HUES48 (cell line): Measurements from ENCODE around the gene OSBPL5.

Source experiments
- H3K27ac ChIP-seq: one replicate; pipeline ENCODE4 v1.7.0; 2013; ENCODE audit warnings: low read depth, low read length, inconsistent platforms
- H3K27me3 ChIP-seq: 2 replicates; pipeline ENCODE4 v1.6.1; 2013; ENCODE audit warnings: mild to moderate bottlenecking, low read length; ENCODE audit not compliant: control insufficient read depth, insufficient read depth
- H3K36me3 ChIP-seq: 2 replicates; pipeline ENCODE4 v1.6.1; 2013; ENCODE audit warnings: low read length; ENCODE audit not compliant: control insufficient read depth, insufficient read depth
- H3K4me1 ChIP-seq: 2 replicates; pipeline ENCODE4 v1.6.1; 2013; ENCODE audit warnings: mild to moderate bottlenecking, low read length; ENCODE audit not compliant: control insufficient read depth, insufficient read depth
- H3K4me3 ChIP-seq: 2 replicates; pipeline ENCODE4 v1.5.1; 2013; ENCODE audit warnings: mild to moderate bottlenecking, low read depth, low read length
- H3K9ac ChIP-seq: 2 replicates; pipeline ENCODE4 v1.6.1; 2013; ENCODE audit warnings: mild to moderate bottlenecking, low read depth, low read length, moderate library complexity
- H3K9me3 ChIP-seq: 2 replicates; pipeline ENCODE4 v1.6.1; 2013; ENCODE audit warnings: low read length; ENCODE audit not compliant: control insufficient read depth, insufficient read depth

OSBPL5 gene

DNA sequence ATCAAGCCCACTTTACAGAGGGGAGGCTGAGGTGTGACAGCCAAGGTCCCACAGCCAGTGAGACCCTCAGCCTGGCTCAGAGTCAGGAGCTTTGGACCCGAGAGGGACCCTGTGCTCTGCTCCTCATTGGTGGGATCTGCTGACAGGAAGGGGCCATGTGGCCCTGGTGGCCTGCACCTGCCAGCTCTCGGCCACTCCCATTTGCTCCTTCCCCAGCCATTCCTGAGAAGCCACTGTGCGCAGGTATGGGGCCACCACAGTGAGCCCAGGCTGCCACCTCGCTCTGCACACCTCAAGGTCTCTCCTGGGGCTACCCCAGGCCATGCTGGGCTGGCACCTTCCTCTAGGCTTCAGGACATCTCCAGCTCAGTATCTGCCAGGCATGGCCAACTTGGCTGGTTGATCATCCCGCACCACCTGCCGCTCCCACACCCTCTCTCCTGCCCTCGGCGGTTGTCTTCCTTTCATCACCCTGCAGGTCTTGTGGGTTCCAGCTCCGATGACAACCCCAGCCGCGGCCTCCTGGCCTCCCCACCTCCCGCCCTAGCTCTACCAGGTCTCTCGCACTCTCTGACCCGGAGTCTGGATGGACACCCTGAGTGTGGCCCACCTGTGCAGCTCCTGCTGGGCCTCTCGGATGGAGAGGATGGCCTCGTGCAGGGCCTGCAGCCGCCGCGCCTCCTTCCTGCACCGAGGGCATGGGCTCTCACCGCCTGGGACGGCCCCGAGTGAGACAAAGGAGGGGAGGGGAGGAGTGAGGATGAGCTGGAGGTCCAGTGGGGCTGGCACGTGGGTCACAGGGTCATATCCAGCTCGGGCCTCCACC lies 75.7 kb downstream of the OSBPL5 start:
- no peaks in the 10 kb centered on the region for H3K36me3 ChIP-seq
- H3K27me3 ChIP-seq, result no peaks in the 10 kb centered on the region
- no peak overlapping the region for H3K27ac ChIP-seq

DNA sequence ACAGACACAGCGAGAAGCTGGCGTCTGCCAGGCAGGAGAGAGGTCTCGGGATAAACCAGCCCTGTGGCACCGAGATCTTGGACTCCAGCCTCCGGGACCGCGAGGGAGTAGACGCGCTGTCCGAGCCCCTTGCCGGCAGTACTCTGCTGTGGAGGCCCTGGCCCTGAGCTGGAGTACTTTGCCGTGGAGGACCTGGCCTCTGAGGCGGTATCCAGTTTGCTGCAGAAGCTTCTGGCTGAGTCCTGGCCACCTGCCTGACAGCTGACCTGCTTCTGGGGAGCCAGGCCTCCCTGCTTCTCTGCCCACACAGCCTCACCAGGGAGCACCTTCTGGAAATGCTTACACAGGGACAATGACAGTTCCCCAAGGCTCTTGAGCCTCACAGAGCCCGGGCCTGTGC lies 76.3 kb downstream of the OSBPL5 start:
- Histone ChIP-seq H3K36me3 (no peaks in the 10 kb centered on the region), H3K4me1 (peaks cover 4% of the 10 kb centered on the region; the same call in 1 of the 2 replicates), H3K27ac (no peak overlapping the region), H3K4me3 (no peak overlapping the region), H3K27me3 (no peaks in the 10 kb centered on the region), H3K9me3 (no peaks in the 10 kb centered on the region), H3K9ac (no peak overlapping the region)

More for the DNA sequence above, 75.7 kb downstream of the OSBPL5 start:
- Histone ChIP-seq H3K9ac (no peak overlapping the region), H3K9me3 (no peaks in the 10 kb centered on the region), H3K4me1 (peaks cover 4% of the 10 kb centered on the region; the same call in 1 of the 2 replicates), H3K4me3 (no peak overlapping the region)

DNA sequence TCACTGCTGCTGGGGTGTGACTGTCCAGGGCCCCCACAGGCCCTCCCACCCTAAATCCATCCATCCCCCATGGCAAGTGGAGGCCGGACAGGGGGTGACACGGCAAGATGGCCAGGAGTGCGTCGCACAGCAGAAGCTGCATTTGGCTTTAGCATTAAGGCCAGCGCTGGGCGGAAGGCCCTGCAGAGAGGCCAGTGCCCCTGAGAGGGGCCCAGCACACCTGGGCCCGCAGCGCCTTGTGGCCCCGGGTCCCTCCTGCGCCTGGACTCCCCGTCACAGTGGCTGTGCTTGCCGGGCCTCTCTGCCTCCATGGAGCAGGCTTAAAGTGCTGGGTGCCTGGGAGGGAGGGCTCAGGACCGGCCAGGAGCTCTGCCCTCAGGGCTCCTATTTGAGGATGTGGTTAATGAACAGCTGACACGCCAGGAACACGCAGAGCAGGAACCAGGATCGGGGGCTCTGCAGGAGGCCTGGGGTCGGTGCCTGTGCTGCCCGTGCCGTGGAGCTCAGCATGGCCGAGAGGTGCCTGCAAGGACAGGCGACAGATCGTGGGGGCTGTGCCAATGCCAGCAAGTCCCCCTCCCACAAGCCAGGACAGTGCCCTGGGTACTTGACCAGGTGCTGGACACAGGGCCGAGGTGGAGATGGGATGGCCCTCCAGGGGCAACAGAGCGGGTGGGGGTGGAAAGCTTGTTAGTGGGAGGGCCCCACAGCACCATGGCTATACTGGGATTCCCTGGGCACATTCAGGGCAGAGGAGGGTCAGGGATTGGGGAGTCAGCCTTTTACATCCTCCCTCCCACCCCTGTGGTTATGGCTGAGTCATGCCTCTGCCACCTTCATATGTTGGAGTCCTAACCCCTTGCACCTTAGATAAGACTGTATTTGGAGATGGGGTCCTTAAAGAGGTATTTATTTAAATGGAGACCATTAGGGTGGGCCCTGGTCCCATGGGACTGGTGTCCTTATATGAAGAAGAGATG lies 77.0 kb downstream of the OSBPL5 start:
- no peak overlapping the region for H3K27ac ChIP-seq
- H3K4me3 ChIP-seq, result no peak overlapping the region
- H3K36me3 ChIP-seq, result no peaks in the 10 kb centered on the region
- no peaks in the 10 kb centered on the region for H3K27me3 ChIP-seq
- H3K9me3 ChIP-seq, result no peaks in the 10 kb centered on the region
- no peak overlapping the region for H3K9ac ChIP-seq
- peaks cover 4% of the 10 kb centered on the region; the same call in 1 of the 2 replicates for H3K4me1 ChIP-seq

DNA sequence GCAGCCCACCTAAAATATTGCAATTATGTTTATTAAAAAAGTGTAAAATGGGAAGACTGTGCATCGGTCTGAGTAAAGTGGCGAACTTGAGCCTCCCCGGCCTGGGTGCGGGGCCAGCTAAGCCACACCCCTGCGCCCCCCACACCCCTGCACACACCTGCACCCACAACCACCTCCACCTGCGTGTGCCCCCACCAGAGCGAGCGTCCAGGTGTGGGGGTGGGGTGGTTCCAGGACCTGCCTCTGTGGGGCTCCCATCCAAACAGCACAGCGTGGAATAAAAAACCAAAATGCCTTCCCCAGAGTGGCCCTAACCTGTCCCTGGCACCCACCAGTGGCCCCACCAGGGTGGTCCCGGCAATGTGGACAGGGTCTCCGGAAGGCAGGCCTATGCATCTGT lies 77.7 kb downstream of the OSBPL5 start:
- Histone ChIP-seq H3K4me3 (no peak overlapping the region), H3K27me3 (no peaks in the 10 kb centered on the region), H3K27ac (no peak overlapping the region), H3K4me1 (peaks cover 4% of the 10 kb centered on the region; the same call in 1 of the 2 replicates), H3K9me3 (no peaks in the 10 kb centered on the region), H3K36me3 (no peaks in the 10 kb centered on the region), H3K9ac (no peak overlapping the region)

DNA sequence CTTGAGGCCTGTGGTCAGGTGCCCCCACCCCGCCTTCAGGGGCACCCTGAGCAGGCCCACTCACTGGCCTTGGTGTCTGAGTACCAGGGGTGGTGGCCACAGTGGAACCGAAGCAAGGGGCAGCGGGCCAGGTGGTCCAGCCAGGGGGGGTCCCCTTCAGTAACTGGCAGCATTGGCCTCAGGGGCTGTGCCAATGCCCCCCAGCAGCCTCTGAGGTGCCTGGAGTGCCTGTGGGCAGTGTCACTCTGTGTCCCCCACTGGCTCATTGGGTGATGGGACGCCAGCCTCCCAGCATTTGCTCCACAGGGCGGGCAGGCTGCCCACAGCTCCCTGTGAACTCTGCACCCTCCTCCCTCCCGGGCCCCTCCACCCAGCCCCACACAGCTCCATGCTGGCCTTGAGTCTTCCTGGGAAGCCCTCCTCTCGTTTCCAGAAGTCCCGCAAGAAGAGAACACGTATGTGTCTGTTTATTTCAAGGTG lies 78.4 kb downstream of the OSBPL5 start:
- Histone ChIP-seq H3K27me3 (no peaks in the 10 kb centered on the region), H3K27ac (no peak overlapping the region), H3K36me3 (no peaks in the 10 kb centered on the region), H3K4me1 (no peaks in the 10 kb centered on the region), H3K9me3 (no peaks in the 10 kb centered on the region), H3K4me3 (no peak overlapping the region), H3K9ac (no peak overlapping the region)

DNA sequence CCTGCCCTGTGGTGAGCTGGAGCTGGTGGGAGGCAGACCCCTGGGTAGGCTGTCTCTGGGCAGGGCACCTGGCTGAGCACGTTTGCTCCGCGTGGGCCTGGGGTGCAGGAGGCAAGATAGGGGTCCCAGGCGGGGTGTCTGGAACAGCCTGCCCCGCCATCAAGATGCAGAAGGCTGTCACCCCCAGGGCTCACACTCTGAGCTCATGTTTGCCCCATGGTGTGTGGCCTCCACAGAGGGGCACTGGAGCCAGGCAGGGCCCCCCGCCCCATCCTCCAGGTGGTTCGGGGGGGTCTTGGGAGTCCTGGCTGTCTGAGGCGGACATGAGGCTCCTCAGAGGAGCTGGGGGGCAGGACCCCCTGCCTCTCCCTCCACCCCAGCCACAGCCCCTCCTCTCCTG lies 79.0 kb downstream of the OSBPL5 start:
- no peaks in the 10 kb centered on the region for H3K4me1 ChIP-seq
- H3K27me3 ChIP-seq, result no peaks in the 10 kb centered on the region
- no peaks in the 10 kb centered on the region for H3K9me3 ChIP-seq
- no peak overlapping the region for H3K27ac ChIP-seq
- H3K4me3 ChIP-seq, result no peak overlapping the region
- no peaks in the 10 kb centered on the region for H3K36me3 ChIP-seq
- H3K9ac ChIP-seq, result no peak overlapping the region

DNA sequence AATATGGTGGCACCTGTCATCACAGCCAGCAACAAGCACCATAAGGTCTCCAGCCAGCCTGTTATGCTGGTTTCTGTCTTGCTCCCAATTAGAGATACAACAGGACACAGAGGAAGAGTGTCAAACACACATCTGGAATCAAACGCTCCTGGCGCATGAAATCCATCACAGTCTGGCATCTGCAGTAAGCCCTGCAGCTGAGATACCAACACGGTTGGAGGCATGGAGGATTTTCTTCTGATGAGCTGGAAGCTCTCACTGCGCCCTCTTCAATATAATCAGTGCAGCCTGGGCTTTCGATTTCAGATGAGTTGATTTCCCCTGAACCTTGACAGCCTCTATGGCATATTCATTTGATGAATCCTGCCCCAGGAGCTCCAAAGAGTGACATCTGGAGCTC lies 80.1 kb downstream of the OSBPL5 start:
- Histone ChIP-seq H3K9me3 (no peaks in the 10 kb centered on the region), H3K27ac (no peak overlapping the region), H3K27me3 (no peaks in the 10 kb centered on the region), H3K4me3 (no peak overlapping the region), H3K4me1 (no peaks in the 10 kb centered on the region), H3K36me3 (no peaks in the 10 kb centered on the region), H3K9ac (no peak overlapping the region)

DNA sequence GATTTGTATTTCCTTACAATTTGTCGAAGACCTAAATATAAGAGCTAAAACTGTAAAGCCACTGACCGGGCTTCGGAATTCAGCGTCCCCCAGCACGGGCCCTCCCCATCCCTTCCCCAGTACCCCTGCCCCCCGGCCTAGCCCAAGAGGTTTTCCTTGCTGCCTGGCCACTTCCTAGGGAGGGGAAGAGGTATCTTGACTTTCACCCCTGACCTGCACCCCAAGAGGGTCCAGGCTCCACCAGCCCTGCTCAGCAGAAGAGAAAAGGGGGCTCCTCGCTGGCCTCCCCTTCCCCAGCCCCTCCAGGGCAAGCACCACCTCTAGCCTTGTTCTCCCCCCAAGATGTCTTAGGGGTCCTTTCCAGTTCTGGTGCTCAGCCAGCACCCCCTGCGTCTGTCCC lies 81.8 kb downstream of the OSBPL5 start:
- Histone ChIP-seq H3K9ac (no peak overlapping the region), H3K4me3 (no peak overlapping the region), H3K27ac (no peak overlapping the region), H3K27me3 (no peaks in the 10 kb centered on the region), H3K9me3 (no peaks in the 10 kb centered on the region), H3K36me3 (no peaks in the 10 kb centered on the region), H3K4me1 (no peaks in the 10 kb centered on the region)

DNA sequence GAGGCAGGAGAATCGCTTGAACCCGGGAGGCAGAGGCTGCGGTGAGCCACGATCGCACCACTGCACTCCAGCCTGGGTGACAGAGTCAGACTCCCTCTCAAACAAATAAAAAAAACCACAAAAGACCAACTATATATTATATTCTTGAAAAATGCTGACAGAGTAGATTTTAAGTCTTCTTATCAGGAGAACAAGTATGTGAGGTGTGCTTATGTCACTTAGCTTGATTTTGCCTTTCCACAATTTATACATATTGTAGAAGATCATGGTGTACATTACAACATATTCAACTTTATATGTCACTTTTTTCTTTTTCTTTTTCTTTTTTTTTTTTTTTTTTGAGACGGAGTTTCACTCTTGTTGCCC lies 83.7 kb downstream of the OSBPL5 start:
- Histone ChIP-seq H3K4me3 (no peak overlapping the region), H3K4me1 (no peaks in the 10 kb centered on the region), H3K27ac (no peak overlapping the region), H3K27me3 (no peaks in the 10 kb centered on the region), H3K9me3 (no peaks in the 10 kb centered on the region), H3K9ac (no peak overlapping the region), H3K36me3 (no peaks in the 10 kb centered on the region)

DNA sequence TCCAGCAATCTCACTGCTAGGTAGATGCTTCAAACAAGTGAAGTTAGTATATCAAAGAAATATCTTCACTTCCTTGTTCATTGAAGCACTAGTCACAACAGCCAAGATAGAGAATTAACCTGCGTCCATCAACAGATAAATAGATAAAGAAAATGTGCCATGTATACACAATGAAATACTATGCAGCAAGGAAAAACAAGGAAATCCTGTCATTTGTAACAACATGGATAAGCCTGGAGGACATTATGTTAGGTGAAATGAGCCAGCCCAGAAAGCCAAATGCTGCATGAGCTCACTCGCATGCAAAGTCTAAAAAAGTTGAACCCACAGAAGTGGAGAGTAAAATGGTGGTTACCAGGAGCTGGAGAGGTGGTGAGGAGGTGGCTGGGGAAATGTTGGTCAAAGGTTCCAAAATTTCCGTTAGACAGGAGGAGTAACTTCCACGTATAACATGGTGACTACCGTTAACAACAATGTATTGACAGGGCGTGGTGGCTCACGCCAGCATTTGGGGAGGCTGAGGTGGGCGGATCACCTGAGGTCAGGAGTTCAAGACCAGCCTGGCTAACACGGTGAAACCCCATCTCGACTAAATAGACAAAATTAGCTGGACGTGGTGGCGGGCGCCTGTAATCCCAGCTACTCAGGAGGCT lies 84.3 kb downstream of the OSBPL5 start:
- no peaks in the 10 kb centered on the region for H3K27me3 ChIP-seq
- no peak overlapping the region for H3K9ac ChIP-seq
- H3K4me3 ChIP-seq, result no peak overlapping the region
- no peaks in the 10 kb centered on the region for H3K36me3 ChIP-seq
- no peaks in the 10 kb centered on the region for H3K4me1 ChIP-seq
- no peak overlapping the region for H3K27ac ChIP-seq
- H3K9me3 ChIP-seq, result no peaks in the 10 kb centered on the region
